Activated naive CD4-positive, alpha-beta T cell treated with anti-CD3 and anti-CD28 coated beads, Interleukin-2, amount 50 U/mL, for 24 hours (primary cell): Measurements from ENCODE around the gene ROR1.
"Not testable (repeated sequence)": the region's sequence is repeated elsewhere in the genome, so short reads cannot be mapped to it uniquely, and the experiment has no call there.

Source experiments
- H3K27ac Mint-ChIP-seq: one replicate; pipeline ENCODE4 v1.8.0; 2021; ENCODE audit warnings: mild to moderate bottlenecking, mixed read lengths
- H3K27me3 Mint-ChIP-seq: one replicate; pipeline ENCODE4 v1.8.0; 2021; ENCODE audit warnings: mixed read lengths
- H3K36me3 Mint-ChIP-seq: one replicate; pipeline ENCODE4 v1.8.0; 2021; ENCODE audit warnings: mixed read lengths
- H3K4me1 Mint-ChIP-seq: one replicate; pipeline ENCODE4 v1.8.0; 2021; ENCODE audit warnings: mixed read lengths
- H3K4me3 Mint-ChIP-seq: one replicate; pipeline ENCODE4 v1.8.0; 2021; ENCODE audit warnings: mild to moderate bottlenecking, mixed read lengths
- H3K9me3 Mint-ChIP-seq: one replicate; pipeline ENCODE4 v1.8.0; 2021; ENCODE audit warnings: mixed read lengths

ROR1 gene

GRCh38 chr1:63777965-63778880 lies 4.4 kb downstream of the ROR1 start:
- H3K9me3 Mint-ChIP-seq: no peaks in the 10 kb centered on the region
- H3K27me3 Mint-ChIP-seq: peaks cover 44% of the 10 kb centered on the region
- H3K36me3 Mint-ChIP-seq: peaks cover 2% of the 10 kb centered on the region
- peaks cover 12% of the 10 kb centered on the region for H3K4me1 Mint-ChIP-seq
- no peak overlapping the region for H3K4me3 Mint-ChIP-seq
- H3K27ac Mint-ChIP-seq: no peak overlapping the region

GRCh38 chr1:63779338-63780211 lies 5.8 kb downstream of the ROR1 start:
- peaks cover 9% of the 10 kb centered on the region for H3K4me1 Mint-ChIP-seq
- no peaks in the 10 kb centered on the region for H3K9me3 Mint-ChIP-seq
- H3K27ac Mint-ChIP-seq: no peak overlapping the region
- H3K4me3 Mint-ChIP-seq: no peak overlapping the region
- H3K36me3 Mint-ChIP-seq: peaks cover 2% of the 10 kb centered on the region
- H3K27me3 Mint-ChIP-seq: peaks cover 40% of the 10 kb centered on the region

- Mint-ChIP-seq H3K4me3 (no peak overlapping the region), H3K27ac (no peak overlapping the region), H3K27me3 (peaks cover 32% of the 10 kb centered on the region), H3K4me1 (peaks cover under 1% of the 10 kb centered on the region), H3K36me3 (peaks cover 2% of the 10 kb centered on the region), H3K9me3 (no peaks in the 10 kb centered on the region)
Measured at GRCh38 chr1:63780565-63780964, 6.7 kb downstream of the ROR1 start.

GRCh38 chr1:63782982-63783381 lies 9.2 kb downstream of the ROR1 start:
- no peaks in the 10 kb centered on the region for H3K9me3 Mint-ChIP-seq
- peaks cover 2% of the 10 kb centered on the region for H3K36me3 Mint-ChIP-seq
- no peak overlapping the region for H3K4me3 Mint-ChIP-seq
- peaks cover 12% of the 10 kb centered on the region for H3K27me3 Mint-ChIP-seq
- H3K27ac Mint-ChIP-seq: no peak overlapping the region
- H3K4me1 Mint-ChIP-seq: no peaks in the 10 kb centered on the region

GRCh38 chr1:63784083-63784482 lies 10.3 kb downstream of the ROR1 start:
- peaks cover 8% of the 10 kb centered on the region for H3K27me3 Mint-ChIP-seq
- no peaks in the 10 kb centered on the region for H3K4me1 Mint-ChIP-seq
- H3K27ac Mint-ChIP-seq: no peak overlapping the region
- no peaks in the 10 kb centered on the region for H3K9me3 Mint-ChIP-seq
- peaks cover 2% of the 10 kb centered on the region for H3K36me3 Mint-ChIP-seq
- no peak overlapping the region for H3K4me3 Mint-ChIP-seq

- Mint-ChIP-seq H3K4me3 (no peak overlapping the region), H3K9me3 (no peaks in the 10 kb centered on the region), H3K4me1 (no peaks in the 10 kb centered on the region), H3K27ac (no peak overlapping the region), H3K27me3 (peaks cover 6% of the 10 kb centered on the region), H3K36me3 (no peaks in the 10 kb centered on the region)
Measured at GRCh38 chr1:63784489-63785390, 10.9 kb downstream of the ROR1 start.

- H3K9me3 Mint-ChIP-seq, H3K4me1 Mint-ChIP-seq, H3K4me3 Mint-ChIP-seq, H3K36me3 Mint-ChIP-seq, H3K27ac Mint-ChIP-seq, H3K27me3 Mint-ChIP-seq: not testable (repeated sequence)
Measured at GRCh38 chr1:63787270-63787669, 13.5 kb downstream of the ROR1 start.

GRCh38 chr1:63787875-63788274 lies 14.1 kb downstream of the ROR1 start:
- no peak overlapping the region for H3K27ac Mint-ChIP-seq
- H3K9me3 Mint-ChIP-seq: no peaks in the 10 kb centered on the region
- H3K4me3 Mint-ChIP-seq: no peak overlapping the region
- H3K27me3 Mint-ChIP-seq: no peaks in the 10 kb centered on the region
- no peaks in the 10 kb centered on the region for H3K4me1 Mint-ChIP-seq
- H3K36me3 Mint-ChIP-seq: no peaks in the 10 kb centered on the region

- H3K27me3 Mint-ChIP-seq: no peaks in the 10 kb centered on the region
- no peaks in the 10 kb centered on the region for H3K9me3 Mint-ChIP-seq
- no peak overlapping the region for H3K4me3 Mint-ChIP-seq
- no peaks in the 10 kb centered on the region for H3K36me3 Mint-ChIP-seq
- H3K4me1 Mint-ChIP-seq: no peaks in the 10 kb centered on the region
- H3K27ac Mint-ChIP-seq: no peak overlapping the region
Measured at GRCh38 chr1:63789856-63790605, 16.2 kb downstream of the ROR1 start.

GRCh38 chr1:63790989-63791388 lies 17.2 kb downstream of the ROR1 start:
- Mint-ChIP-seq H3K9me3 (no peaks in the 10 kb centered on the region), H3K36me3 (no peaks in the 10 kb centered on the region), H3K4me3 (no peak overlapping the region), H3K4me1 (no peaks in the 10 kb centered on the region), H3K27ac (no peak overlapping the region), H3K27me3 (no peaks in the 10 kb centered on the region)

- Mint-ChIP-seq H3K27ac (no peak overlapping the region), H3K9me3 (no peaks in the 10 kb centered on the region), H3K4me1 (no peaks in the 10 kb centered on the region), H3K27me3 (no peaks in the 10 kb centered on the region), H3K4me3 (no peak overlapping the region), H3K36me3 (no peaks in the 10 kb centered on the region)
Measured at GRCh38 chr1:63792152-63792551, 18.3 kb downstream of the ROR1 start.

GRCh38 chr1:63793741-63794240 lies 20.0 kb downstream of the ROR1 start:
- Mint-ChIP-seq H3K27me3 (no peaks in the 10 kb centered on the region), H3K27ac (no peak overlapping the region), H3K36me3 (no peaks in the 10 kb centered on the region), H3K4me3 (no peak overlapping the region), H3K4me1 (no peaks in the 10 kb centered on the region), H3K9me3 (no peaks in the 10 kb centered on the region)

- no peak overlapping the region for H3K4me3 Mint-ChIP-seq
- no peaks in the 10 kb centered on the region for H3K4me1 Mint-ChIP-seq
- no peaks in the 10 kb centered on the region for H3K36me3 Mint-ChIP-seq
- no peaks in the 10 kb centered on the region for H3K9me3 Mint-ChIP-seq
- H3K27me3 Mint-ChIP-seq: no peaks in the 10 kb centered on the region
- no peak overlapping the region for H3K27ac Mint-ChIP-seq
Measured at GRCh38 chr1:63794354-63794753, 20.5 kb downstream of the ROR1 start.

GRCh38 chr1:63794939-63795378 lies 21.1 kb downstream of the ROR1 start:
- H3K4me3 Mint-ChIP-seq: no peak overlapping the region
- no peaks in the 10 kb centered on the region for H3K9me3 Mint-ChIP-seq
- peaks cover 2% of the 10 kb centered on the region for H3K27me3 Mint-ChIP-seq
- no peak overlapping the region for H3K27ac Mint-ChIP-seq
- H3K36me3 Mint-ChIP-seq: no peaks in the 10 kb centered on the region
- H3K4me1 Mint-ChIP-seq: no peaks in the 10 kb centered on the region
